Measurements from ENCODE around the gene PIP5K1B. TPM values are rescaled to one million over a fixed set of nuclear protein-coding genes. Genes with fewer than 3 reads are reported as not detected.

PIP5K1B gene
- total RNA-seq, 1 experiment from 2014 or later = 2.5 TPM

DNA sequence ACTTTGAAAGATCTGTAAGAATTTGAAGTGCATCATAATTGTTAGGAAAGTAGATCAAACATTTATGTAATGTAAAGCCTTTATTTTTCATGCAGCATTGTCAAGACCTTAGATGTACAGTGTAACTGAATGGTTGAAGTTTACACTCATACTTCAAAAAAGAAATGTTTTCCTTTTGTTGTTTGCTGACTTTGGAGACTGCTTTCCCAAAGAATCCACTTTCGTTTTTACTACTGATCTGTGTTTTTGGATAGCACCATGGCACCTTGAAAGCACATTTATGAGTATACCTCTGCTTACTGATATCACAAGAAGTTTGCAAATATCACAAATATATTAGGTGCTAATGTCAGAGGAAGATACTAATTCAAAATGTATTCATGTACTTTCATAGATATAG, 50.0 kb downstream of the PIP5K1B start:
- no peak overlapping the region for H2BK5ac ChIP-seq (ENCODE audit: insufficient read length, low read length)
- H3K36me3 Mint-ChIP-seq (ENCODE audit: insufficient read depth in 1 of 3, low read depth in 3 of 3) = peaks cover 0 to 7% (median 0%) of the 10 kb centered on the region in 3 experiments; a peak in 1 of 7 replicates
- no peak overlapping the region for H3K23ac ChIP-seq (ENCODE audit: insufficient read length, low read depth, low read length)
- peaks cover 16 to 22% of the 10 kb centered on the region in 2 experiments for H3K4me1 Mint-ChIP-seq
- H3K27ac ChIP-seq (ENCODE audit: insufficient read length, low read depth, low read length) = no peak overlapping the region
- H3K9me3 ChIP-seq (ENCODE audit: control insufficient read depth, low read depth, low read length) = no peaks in the 10 kb centered on the region
- H3K23me2 ChIP-seq (ENCODE audit: insufficient read length, low read depth, low read length, poor library complexity, severe bottlenecking) = no peaks in the 10 kb centered on the region
- no peaks in the 10 kb centered on the region for H3K79me2 ChIP-seq (ENCODE audit: insufficient read depth, low read length)
- no peak overlapping the region for H3K56ac ChIP-seq (ENCODE audit: insufficient read length, low read depth, low read length)
- H2BK20ac ChIP-seq (ENCODE audit: low read depth, low read length, poor library complexity, severe bottlenecking) = no peak overlapping the region
- no peaks in the 10 kb centered on the region for H4K20me1 ChIP-seq (ENCODE audit: control insufficient read depth, insufficient read depth, insufficient read length)
- no peak overlapping the region for H3K14ac ChIP-seq (ENCODE audit: insufficient read depth, low read length)
- H2BK15ac ChIP-seq (ENCODE audit: low read depth, low read length) = no peak overlapping the region
- H3K79me1 ChIP-seq (ENCODE audit: insufficient read depth, low read depth, low read length, poor library complexity, severe bottlenecking) = no peaks in the 10 kb centered on the region
- H3K27me3 Mint-ChIP-seq (ENCODE audit: low read depth) = no peaks in the 10 kb centered on the region
- H4K5ac ChIP-seq (ENCODE audit: insufficient read length, low read depth, low read length) = no peak overlapping the region
- no peak overlapping the region for H3K4me2 ChIP-seq (ENCODE audit: insufficient read depth, insufficient read length, low read length)
- H3K4me3 Mint-ChIP-seq = no peak overlapping the region
- no peak overlapping the region for H2BK12ac ChIP-seq (ENCODE audit: insufficient read length, low read depth, low read length)
- no peak overlapping the region for H3K4ac ChIP-seq (ENCODE audit: low read depth, low read length)
- no CpG with 5 or more reads among the region's 1 CpG for WGBS (ENCODE audit: extremely low coverage, insufficient read length, low lambda C conversion rate)
- no peak overlapping the region for H4K8ac ChIP-seq (replicated peaks; ENCODE audit: insufficient read length, low read depth, low read length)
- no peak overlapping the region for H2AFZ ChIP-seq (ENCODE audit: low read length)
- peaks cover 3% of the 10 kb centered on the region; the same call in 1 of the 2 replicates for H3K4me1 ChIP-seq (ENCODE audit: insufficient read depth, low read length)
- H4K91ac ChIP-seq (ENCODE audit: insufficient read length, low read depth, low read length) = no peak overlapping the region
- TF ChIP-seq, protein P1, sequence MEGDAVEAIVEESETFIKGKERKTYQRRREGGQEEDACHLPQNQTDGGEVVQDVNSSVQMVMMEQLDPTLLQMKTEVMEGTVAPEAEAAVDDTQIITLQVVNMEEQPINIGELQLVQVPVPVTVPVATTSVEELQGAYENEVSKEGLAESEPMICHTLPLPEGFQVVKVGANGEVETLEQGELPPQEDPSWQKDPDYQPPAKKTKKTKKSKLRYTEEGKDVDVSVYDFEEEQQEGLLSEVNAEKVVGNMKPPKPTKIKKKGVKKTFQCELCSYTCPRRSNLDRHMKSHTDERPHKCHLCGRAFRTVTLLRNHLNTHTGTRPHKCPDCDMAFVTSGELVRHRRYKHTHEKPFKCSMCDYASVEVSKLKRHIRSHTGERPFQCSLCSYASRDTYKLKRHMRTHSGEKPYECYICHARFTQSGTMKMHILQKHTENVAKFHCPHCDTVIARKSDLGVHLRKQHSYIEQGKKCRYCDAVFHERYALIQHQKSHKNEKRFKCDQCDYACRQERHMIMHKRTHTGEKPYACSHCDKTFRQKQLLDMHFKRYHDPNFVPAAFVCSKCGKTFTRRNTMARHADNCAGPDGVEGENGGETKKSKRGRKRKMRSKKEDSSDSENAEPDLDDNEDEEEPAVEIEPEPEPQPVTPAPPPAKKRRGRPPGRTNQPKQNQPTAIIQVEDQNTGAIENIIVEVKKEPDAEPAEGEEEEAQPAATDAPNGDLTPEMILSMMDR (conservative IDR thresholded peaks at IDR 0.05) = no peak
- no peak overlapping the region for H2BK120ac ChIP-seq (ENCODE audit: low read depth, low read length, poor library complexity, severe bottlenecking)
- H3T11ph ChIP-seq (ENCODE audit: low read length) = no peak overlapping the region
- DNase-seq = no peak
- no peak overlapping the region for H3K18ac ChIP-seq (ENCODE audit: insufficient read length, low read depth, low read length)
- no peak overlapping the region; a peak in 1 of 7 replicates for H3K27ac Mint-ChIP-seq
- peaks cover 0 to 2% of the 10 kb centered on the region in 2 experiments; a peak in 2 of 5 replicates for H3K9me3 Mint-ChIP-seq
- H2AK5ac ChIP-seq (ENCODE audit: insufficient read length, low read length) = no peak overlapping the region
- H3K9ac ChIP-seq (ENCODE audit: extremely low read depth, insufficient read length, low read length) = no peak overlapping the region
- H3K27me3 ChIP-seq (ENCODE audit: insufficient read depth, low read length) = no peaks in the 10 kb centered on the region
